Measurements from ENCODE around the gene PRICKLE4.

DNA sequence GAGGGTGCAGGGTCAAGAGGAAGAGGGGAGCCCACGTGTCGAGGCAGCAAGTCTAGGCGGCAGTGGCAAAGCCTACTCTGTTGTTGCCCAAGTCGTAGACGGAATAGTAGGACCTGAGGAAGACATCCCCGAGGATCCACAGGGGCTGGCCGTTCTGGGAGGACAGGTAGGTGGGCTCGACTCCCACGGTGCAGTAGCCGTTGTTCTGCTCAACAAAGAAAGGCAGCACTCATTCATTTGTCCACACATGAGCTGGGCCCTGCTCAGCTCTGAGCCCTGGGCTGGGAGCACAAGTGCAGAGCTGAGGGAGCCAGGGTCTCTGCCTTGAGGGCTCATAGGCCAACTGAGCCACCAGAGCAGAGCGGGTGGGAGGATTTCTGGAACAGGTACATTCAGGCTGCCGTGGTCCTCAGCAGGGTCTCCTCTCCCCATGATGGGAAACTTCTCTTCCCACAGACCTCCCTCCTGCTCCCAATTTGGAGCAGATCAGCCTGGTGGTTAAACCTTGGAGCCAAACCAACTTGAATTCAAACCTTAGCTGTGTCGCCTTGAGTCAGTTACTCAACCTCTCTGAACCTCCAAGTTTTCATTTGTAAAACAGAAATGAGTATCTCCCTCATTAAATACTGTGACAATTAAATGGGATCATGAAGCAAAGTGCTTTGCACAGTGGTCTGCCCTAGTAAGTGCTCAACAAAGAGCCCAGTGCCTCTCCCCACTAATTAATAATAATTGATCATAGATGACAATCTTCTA is 43.6 kb upstream of the PRICKLE4 start:
- TF ChIP-seq CTCF (IDR thresholded peaks at IDR 0.05) (no peak), POLR2AphosphoS5 (IDR thresholded peaks at IDR 0.05; ENCODE audit: low read depth, low read length) (no peak), REST (IDR thresholded peaks at IDR 0.05; ENCODE audit: insufficient read depth in 1 of 2, low read depth in 2 of 2, low read length in 1 of 2) (no peak)

All from Panc1 (cell line).